Mesendoderm (in vitro differentiated cells): ENCODE results near the gene SPDYE5. TPM values are rescaled to one million over a fixed set of nuclear protein-coding genes. Genes with fewer than 3 reads are reported as not detected.
A peak's percentile ranks its signal among the peaks of the same experiment; 100 is the strongest.

Source experiments
- DNase-seq: peaks from one replicate; pipeline ENCODE4 v3.0.0; 2013
- H2AK5ac ChIP-seq: 2 replicates; pipeline ENCODE4 v1.6.1; 2013; ENCODE audit warnings: low read length, inconsistent platforms
- H2BK120ac ChIP-seq: 2 replicates; pipeline ENCODE4 v1.6.1; 2013; ENCODE audit warnings: low read depth, mild to moderate bottlenecking, low read length, moderate library complexity, mixed read lengths
- H2BK15ac ChIP-seq: replicated peaks from 2 replicates; pipeline ENCODE4 v1.6.1; 2013; ENCODE audit warnings: low read depth, mild to moderate bottlenecking, moderate library complexity
- H2BK5ac ChIP-seq: 2 replicates; pipeline ENCODE4 v1.6.1; 2013; ENCODE audit warnings: low read length, inconsistent platforms
- H3K18ac ChIP-seq: 2 replicates; pipeline ENCODE4 v1.6.1; 2013; ENCODE audit warnings: mild to moderate bottlenecking, low read length, mixed read lengths
- H3K23ac ChIP-seq: one replicate; pipeline ENCODE4 v1.6.1; 2013; ENCODE audit warnings: low read length
- H3K27ac ChIP-seq: 2 replicates; pipeline ENCODE4 v1.5.1; 2013; ENCODE audit warnings: low read depth, mild to moderate bottlenecking, inconsistent platforms, low read length, moderate library complexity
- H3K27me3 ChIP-seq: 2 replicates; pipeline ENCODE4 v1.6.1; 2013; ENCODE audit warnings: low read length, control low read depth, mild to moderate bottlenecking, inconsistent platforms; ENCODE audit not compliant: insufficient read depth, poor library complexity
- H3K36me3 ChIP-seq: 2 replicates; pipeline ENCODE4 v1.6.1; 2013; ENCODE audit warnings: low read length, inconsistent platforms; ENCODE audit not compliant: control insufficient read depth, insufficient read depth
- H3K4ac ChIP-seq: one replicate; pipeline ENCODE4 v1.6.1; 2013; ENCODE audit warnings: low read depth, mild to moderate bottlenecking, low read length, moderate library complexity
- H3K4me1 ChIP-seq: 2 replicates; pipeline ENCODE4 v1.6.1; 2013; ENCODE audit warnings: low read depth, low read length, inconsistent platforms; ENCODE audit not compliant: control insufficient read depth
- H3K4me2 ChIP-seq: 2 replicates; pipeline ENCODE4 v1.6.1; 2013; ENCODE audit warnings: low read length
- H3K4me3 ChIP-seq: 2 replicates; pipeline ENCODE4 v1.5.1; 2013; ENCODE audit warnings: mild to moderate bottlenecking, low read length
- H3K56ac ChIP-seq: one replicate; pipeline ENCODE4 v1.6.1; 2013; ENCODE audit warnings: low read length
- H3K79me1 ChIP-seq: 2 replicates; pipeline ENCODE4 v1.6.1; 2013; ENCODE audit warnings: low read length, inconsistent platforms
- H3K79me2 ChIP-seq: 2 replicates; pipeline ENCODE4 v1.6.1; 2013; ENCODE audit warnings: mild to moderate bottlenecking, low read length; ENCODE audit not compliant: control insufficient read depth, insufficient read depth
- H3K9ac ChIP-seq: 2 replicates; pipeline ENCODE4 v1.6.1; 2013; ENCODE audit warnings: low read length, inconsistent platforms
- H4K5ac ChIP-seq: one replicate; pipeline ENCODE4 v1.6.1; 2013; ENCODE audit warnings: low read length
- H4K8ac ChIP-seq: one replicate; pipeline ENCODE4 v1.6.1; 2013; ENCODE audit warnings: low read depth, mild to moderate bottlenecking, control low read depth, low read length, moderate library complexity
- WGBS: extraction: QIAGEN DNeasy Blood & Tissue Kit; methylation state at CpG from one replicate; pipeline ENCODE4 v1.1.7; 2013; ENCODE audit warnings: low lambda C conversion rate, missing lambda C conversion rate; ENCODE audit not compliant: insufficient coverage; ENCODE audit errors: extremely low coverage; 5-methylcytosine and 5-hydroxymethylcytosine counted together
- small RNA-seq: library from polyadenylated mRNA; stranded (forward); fragments of <200 nt; extraction: miRNeasy Mini kit (QIAGEN cat#:217004); gene quantifications from one replicate; pipeline ENCODE3, GENCODE V24; 2013; ENCODE audit not compliant: insufficient read depth

SPDYE5 gene

DNA sequence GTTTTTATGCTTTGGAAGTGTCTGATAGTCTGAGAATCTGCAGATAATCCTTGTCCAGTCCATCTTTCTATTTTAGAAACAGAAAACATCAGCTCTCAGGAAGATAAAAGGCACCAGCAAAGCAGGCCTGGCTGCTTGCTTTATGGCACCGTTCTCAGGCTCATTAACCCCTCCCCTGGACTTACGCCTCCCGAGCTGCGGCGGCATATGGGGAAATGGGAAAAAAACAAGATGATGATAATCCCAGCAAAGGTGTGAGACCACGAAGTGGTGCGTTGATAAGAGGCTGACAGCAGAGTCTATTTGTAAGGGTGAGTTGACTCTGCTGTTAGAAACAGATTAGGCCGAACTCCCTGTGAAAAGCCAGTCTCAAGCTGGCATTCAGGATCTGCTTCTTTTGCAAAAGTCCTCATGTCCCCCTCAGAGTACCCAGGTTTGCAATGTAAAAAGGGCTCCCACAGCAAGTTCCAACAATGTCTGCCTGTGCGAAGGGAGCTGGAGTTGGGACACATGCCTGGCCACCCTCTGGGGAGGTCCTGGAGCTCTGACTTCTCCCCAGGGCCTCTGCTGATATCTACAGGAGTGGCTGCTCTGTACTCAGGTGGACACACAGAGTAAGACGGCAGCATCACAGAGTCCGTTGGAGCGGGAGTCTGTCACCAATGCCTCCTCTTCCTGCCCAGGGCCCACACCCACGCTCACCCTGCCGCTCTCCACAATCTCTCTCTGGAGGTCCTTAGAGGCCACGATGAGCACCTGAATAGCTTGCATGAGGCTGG is 54.3 kb downstream of the SPDYE5 start:
- Histone ChIP-seq H3K27ac (peak overlapping the region; percentile 68), H3K79me2 (no peaks in the 10 kb centered on the region), H3K79me1 (no peaks in the 10 kb centered on the region), H3K4ac (no peak overlapping the region), H4K5ac (no peak overlapping the region), H3K56ac (no peak overlapping the region), H3K4me2 (no peak overlapping the region), H2BK120ac (no peak overlapping the region), H3K18ac (no peak overlapping the region), H3K27me3 (no peaks in the 10 kb centered on the region), H3K9ac (no peak overlapping the region), H3K36me3 (peaks cover 15% of the 10 kb centered on the region), H2BK15ac (no peak overlapping the region), H4K8ac (no peak overlapping the region), H3K23ac (no peak overlapping the region), H2BK5ac (no peak overlapping the region), H2AK5ac (no peak overlapping the region), H3K4me1 (no peaks in the 10 kb centered on the region), H3K4me3 (no peak overlapping the region)
- peak; percentile 90 for DNase-seq
- no CpG with 5 or more reads among the region's 15 CpGs for WGBS

Small RNAs within 50 kb of the gene (small RNA-seq; reads per million reads assigned to genes)
- gene AC211429.1 (not detected), gene RF00019 (not detected)
